ENCODE results near the gene ZKSCAN1. TPM values are rescaled to one million over a fixed set of nuclear protein-coding genes. Genes with fewer than 3 reads are reported as not detected.
"Not testable (repeated sequence)": the region's sequence is repeated elsewhere in the genome, so short reads cannot be mapped to it uniquely, and the experiment has no call there.

ZKSCAN1 gene
- total RNA-seq, 2 donors from 2014 or later, result 36.7 to 47.0 TPM

DNA sequence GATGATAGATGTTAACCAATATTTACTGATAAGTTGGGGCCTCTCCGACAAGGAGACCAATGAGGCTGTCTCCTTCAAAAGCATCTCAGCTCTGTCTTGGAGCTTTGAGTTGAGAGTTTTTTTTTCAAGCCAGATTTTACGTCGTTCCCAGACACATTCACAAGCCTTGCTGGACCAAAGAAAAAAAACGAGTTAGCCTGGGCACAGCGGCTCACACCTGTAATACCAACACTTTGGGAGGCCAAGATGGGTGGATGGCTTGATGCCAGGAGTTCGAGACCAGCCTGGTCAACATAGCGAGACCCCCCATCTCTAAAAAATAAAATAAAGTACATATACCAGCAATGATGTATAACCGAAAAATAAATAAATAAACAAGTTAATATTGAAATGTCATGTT, 20.6 kb upstream of the ZKSCAN1 start:
- intact Hi-C loops (cut with DNase I), result loop anchor here (5.0 to 10.0 kb wide), 5 partner anchors 50 to 140 kb away; partner anchors contain the start of genes GJC3 (in 1 of the 2), ZNF3 (in 1 of the 2) and ZSCAN21 (in 1 of the 2)
- DNase-seq (no peak), ATAC-seq (no peak)

DNA sequence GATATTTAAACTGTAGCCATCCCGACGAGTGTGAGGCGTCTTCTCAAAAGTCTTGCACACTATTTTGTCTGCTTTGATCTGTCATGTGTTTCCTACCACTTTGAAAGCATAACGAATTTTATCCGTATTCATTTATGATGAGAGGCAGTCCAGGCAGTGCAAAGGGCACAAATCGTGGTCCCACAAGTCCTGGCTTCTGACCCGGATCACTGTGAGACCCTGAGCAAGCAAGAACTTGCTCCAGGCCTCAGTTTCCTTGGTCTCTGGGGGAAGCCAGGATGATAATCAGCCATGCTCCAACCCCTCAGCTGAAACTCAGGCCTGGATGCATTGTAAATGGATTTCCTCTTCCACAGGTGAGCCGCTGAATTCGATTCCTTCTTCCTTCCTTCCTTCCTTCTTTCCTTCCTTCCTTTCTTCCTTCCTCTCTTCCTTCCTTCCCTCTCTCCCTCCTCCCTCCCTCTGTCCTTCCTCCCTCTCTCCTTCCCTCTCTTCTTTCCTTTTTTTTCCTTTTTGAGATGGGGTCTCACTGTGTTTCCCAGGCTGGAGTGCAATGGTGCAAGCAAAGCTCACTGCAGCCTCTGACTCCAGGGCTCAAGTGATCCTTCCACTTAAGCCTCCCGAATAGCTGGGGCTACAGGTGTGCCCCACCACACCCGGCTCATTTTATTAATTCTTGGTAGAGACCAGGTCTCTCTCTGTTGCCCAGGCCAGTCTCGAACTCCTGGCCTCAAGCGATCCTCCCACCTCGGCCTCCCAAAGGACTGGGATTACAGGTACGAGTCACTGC, 18.4 kb upstream of the ZKSCAN1 start:
- ATAC-seq (no peak), DNase-seq (no peak)
- intact Hi-C loops (cut with DNase I), result loop anchor here in 1 of 2 donors (10.0 kb wide), 2 partner anchors 48 to 138 kb away; partner anchors contain the start of gene ZSCAN21

DNA sequence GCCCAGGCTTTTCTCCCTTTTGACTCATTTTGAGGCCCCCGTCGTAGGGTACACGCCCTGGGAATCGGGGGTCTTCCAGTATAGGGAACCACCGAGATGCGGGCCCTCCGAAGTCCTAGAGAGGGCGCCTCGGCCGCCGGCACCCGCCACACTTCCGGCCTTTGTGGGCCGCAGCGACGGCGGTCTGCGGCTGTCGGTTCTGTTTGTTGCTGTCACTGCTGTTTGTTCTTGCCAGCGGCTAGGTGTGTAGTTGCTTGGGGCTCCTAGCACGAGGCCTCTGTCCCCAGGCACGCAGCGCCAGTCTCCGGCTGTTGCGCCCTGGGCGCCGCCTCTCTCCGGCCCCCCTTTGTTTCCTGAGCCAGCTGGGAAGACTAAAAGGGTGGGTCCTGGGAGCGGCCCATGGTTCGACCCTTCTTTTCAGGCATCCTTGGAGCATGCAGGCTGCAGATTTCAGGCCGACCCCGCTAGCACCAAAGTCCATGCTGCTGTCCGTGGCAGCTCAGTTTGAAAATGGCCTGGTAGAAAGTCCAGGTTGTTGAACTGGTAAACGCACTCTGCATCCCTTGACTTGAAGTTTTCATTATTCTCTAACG, 17.8 kb upstream of the ZKSCAN1 start:
- ATAC-seq, result peak; percentile 84 to 87
- peak; percentile 60 for DNase-seq
- intact Hi-C loops (cut with DNase I), result loop anchor here in 1 of 2 donors (10.0 kb wide), 2 partner anchors 47 to 137 kb away; partner anchors contain the start of gene ZSCAN21

DNA sequence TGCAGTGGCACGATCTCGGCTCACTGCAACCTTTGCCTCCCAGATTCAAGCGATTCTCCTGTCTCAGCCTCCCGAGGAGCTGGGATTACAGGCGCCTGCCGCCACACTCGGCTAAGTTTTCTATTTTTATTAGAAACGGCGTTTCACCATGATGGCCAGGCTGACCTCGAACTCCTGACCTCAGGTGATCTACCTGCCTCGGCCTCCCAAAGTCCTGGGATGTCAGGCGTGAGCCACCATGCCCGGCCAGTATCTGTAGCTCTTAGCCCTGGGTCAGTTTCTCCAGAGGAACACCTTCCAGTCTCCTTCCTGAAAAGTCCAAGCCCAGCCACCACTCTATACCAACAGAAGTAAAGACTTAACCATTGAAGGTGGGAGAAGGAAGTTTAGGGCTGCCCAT, 15.2 kb upstream of the ZKSCAN1 start:
- DNase-seq, result no peak
- no peak for ATAC-seq
- intact Hi-C loops (cut with DNase I), result no loop called here

DNA sequence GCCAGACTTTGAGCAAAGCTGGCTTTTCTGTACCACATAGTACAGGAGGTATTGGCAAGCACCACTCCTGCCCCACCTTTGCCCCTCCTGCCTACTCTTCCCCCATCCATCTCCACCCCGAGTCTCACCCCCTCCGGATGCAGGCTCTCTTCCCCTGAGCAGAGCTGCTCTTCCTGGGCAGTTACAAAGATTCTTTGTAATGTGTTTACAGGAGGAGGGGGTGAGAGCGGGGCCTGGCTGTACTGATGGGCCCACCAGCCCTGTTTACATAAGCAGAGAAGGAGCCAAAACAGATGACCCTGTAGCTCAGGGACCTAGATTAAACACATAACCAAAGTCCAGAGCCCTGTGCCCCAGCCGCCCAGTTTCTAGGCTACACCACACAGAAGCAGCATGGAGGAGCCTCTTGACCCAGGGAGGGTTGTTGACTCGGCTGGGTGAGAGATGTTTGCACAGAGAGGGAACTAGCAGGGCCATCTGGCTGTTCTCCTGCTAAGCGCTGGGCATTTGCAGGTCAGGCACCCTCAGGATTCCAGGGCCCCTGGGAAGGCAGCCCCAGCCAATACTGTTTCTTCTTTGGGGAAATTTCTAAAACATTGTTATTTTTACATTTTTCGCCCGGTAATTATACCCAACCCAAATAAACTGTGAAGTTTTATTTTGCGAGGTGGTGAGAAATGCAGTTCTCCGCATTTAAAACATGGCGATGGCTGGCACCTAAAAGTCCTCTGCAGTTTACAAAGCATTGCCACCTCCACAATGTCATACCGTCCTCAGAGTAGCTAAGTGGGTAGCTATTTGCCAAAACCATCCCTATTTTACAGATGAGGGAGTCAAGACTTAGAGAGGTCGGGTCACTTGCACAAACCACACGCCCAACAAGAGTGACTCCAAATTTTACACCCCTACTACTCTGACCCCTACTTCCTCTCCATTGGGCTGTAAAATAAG, 11.4 kb upstream of the ZKSCAN1 start:
- ATAC-seq (peak in 1 of 2 donors; percentile 15), DNase-seq (no peak)
- intact Hi-C loops (cut with DNase I), result no loop called here

DNA sequence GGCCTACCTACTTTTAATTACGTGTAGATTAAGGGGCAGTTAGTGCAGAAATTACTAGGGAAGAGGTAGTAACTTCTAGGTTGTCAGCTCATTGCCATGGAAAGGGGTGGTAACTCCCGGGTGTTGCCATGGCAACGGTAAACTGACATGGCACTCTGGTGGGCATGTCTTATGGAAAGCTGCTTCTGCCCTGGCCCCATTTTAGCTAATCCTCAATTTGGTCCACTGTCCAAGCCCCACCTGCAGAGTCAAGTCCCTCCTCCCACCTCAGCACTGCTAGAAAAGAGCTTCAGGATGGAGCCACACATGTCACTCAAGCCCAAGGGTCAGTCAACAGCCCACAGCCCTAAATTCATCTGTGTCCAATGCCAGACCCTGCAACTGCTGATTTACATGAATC, 7.5 kb upstream of the ZKSCAN1 start:
- ATAC-seq (no peak), DNase-seq (no peak)
- intact Hi-C loops (cut with DNase I), result no loop called here

DNA sequence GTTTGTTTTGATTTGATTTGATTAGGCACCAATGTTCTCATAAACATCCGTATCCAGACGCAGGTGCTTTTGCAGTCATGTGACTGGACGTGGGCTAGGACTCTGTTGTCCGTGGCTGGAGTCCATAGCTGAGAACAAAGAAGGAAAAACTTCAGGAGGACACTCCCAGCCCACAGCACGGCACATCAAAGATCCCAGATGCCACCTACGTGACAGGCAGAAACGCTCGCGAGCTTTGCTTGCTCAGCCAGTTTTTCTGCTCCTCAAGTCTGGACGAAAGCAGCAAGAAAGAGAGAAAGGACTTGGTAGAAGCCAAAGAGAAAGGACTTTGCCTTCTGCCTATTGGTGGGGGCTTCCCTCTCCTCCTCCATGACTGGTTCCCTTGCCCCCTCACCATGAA, 6.9 kb upstream of the ZKSCAN1 start:
- no peak for ATAC-seq
- intact Hi-C loops (cut with DNase I), result no loop called here
- no peak for DNase-seq

DNA sequence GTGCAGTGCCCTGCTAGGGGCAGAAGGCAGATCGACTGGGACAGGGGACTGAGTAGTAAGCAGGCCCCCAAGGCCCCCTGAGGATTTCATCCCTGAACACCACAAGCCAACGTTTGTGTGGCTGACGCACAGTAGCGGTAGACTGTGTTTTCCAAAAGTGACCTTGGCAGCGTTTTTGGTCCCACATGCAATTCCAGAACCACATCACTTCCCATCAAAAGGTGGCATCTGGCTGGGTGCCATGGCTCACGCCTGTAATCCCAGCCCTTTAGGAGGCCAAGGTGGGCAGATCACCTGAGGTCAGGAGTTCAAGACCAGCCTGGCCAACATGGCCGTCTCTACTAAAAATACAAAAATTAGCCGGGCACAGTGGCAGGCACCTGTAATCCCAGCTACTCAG, 5.4 kb upstream of the ZKSCAN1 start:
- ATAC-seq; intact Hi-C loops (cut with DNase I); DNase-seq: not testable (repeated sequence)

DNA sequence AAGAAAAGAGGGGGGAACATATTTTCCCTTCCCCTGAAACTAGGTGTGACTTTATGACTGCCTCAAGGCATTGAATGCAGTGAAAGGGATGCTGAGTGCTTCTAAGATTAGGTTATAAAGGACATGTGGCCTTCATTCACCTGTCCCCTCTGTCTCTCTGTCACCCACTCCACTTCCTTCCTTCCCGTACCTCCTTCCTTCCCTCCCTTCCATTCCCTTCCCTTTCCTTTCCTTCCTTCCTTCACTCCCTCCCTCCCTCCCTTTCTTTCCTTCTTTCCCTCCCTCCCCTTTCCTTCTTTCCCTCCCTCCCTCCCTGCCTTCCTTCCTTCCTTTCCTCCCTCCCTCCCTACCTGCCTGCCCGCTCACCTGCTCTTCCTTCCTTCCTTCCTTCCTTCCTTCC, 4.5 kb upstream of the ZKSCAN1 start:
- intact Hi-C loops (cut with DNase I), result no loop called here
- DNase-seq (no peak), ATAC-seq (no peak)

DNA sequence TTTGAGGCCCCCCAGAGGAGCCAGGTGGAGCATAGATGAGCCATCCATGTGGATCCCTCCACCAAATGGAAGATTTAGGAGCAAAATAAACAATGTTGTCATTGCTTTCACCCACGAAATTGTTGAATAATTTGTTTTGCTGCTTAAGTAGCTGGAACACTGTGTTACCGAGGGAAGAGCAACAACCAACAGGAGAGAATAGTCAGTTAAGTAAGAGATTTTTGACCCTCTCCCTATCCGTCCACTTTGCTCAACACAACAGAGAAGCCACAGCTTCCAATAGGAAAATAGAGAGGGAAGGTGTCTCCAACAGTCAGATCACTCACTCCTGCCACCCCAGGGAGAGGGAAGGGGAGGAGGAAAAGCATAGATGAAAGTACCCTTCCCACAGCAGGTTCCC, 3.9 kb upstream of the ZKSCAN1 start:
- ATAC-seq, result no peak
- intact Hi-C loops (cut with DNase I), result no loop called here
- DNase-seq, result no peak

DNA sequence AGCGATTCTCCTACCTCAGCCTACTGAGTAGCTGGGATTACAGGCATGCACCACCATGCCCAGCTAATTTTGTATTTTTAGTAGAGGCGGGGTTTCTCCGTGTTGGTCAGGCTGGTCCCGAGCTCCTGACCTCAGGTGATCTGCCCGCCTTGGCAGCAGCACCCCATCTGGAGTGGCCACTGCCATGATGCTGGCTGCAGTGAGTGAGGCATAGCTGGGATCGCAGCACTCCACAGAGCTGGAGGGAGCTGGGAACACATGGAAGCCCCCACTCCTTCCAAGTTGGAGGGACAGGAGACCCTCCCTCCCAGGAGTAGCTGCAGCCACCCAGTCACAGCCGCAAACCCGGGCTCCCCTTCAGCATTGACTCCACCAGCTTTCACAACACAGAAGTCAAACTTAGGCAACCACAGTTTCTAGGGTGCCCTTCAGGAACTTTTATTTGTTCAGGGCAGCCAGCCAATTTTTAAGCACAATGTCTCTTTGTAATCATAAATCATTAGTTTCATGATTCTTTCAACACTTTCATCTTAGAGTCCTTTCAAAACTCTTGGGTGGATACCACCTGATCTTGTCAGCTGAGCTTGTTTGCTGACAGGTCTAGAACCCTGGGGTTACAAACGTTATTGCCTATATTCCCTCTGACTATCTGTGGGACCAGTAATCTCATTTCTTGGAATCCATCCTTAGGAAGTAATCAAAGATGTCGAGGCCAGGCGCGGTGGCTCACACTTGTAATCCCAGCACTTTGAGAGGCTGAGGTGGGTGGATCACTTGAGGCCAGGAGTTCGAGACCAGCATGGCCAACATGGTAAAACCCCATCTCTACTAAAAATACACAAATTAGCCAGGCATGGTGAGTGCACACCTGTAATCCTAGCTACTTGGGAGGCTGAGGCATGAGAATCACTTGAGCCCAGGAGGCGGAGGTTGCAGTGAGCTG, 2.7 kb upstream of the ZKSCAN1 start:
- DNase-seq; intact Hi-C loops (cut with DNase I); ATAC-seq: not testable (repeated sequence)

DNA sequence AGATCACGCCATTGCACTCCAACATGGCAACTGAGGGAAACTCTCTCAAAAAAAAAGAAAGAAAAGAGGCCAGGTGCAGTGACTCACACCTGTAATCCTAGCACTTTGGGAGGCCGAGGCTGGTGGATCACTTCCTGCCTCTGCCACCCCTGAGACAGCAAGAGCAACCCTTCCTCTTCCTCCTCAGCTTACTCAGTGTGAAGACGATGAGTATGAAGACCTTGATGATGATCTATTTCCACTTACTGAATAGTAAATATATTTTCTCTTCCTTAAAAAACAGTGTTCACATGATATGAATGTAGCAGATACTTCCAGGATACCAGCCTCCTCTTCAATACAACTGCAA, 2.1 kb upstream of the ZKSCAN1 start:
- no peak for DNase-seq
- ATAC-seq, result no peak
- intact Hi-C loops (cut with DNase I), result no loop called here

DNA sequence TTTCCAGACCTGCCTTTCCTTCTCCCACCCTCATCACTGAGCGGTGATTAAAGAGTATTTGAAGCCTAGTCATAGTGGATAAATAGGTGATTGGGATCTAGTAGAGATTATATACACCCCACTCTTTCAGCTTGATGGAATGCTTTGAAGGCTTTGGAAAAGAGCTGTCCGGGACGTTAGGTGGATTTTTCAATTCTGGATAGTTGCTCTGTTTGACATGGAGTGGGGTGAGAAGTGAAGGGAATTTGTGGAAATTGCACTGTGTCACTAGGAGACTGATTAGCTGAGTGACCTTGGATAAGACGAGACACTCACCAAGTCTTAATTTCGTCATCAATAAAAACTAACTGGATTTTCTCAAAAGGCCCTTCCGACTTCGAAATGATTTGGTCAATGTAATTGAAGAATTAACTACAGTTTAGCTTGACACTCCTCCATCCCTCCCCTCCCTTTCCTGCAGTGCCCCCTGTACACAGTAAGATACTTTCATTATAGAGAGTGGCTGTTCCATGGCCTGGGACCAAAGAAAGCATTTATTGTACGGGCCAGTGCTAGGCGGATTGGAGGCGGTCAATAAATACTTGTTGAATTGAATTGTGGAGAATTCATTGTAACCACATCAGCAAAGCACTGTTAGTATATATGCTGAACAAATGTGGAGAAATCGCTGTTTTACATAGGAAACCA, 962 bp downstream of the ZKSCAN1 start:
- DNase-seq, result no peak
- peak in 1 of 2 donors; percentile 3 for ATAC-seq
- intact Hi-C loops (cut with DNase I), result loop anchor here in 1 of 2 donors (5.0 kb wide), 1 partner anchor 66 kb away; the partner anchor contains the start of gene ZNF3

DNA sequence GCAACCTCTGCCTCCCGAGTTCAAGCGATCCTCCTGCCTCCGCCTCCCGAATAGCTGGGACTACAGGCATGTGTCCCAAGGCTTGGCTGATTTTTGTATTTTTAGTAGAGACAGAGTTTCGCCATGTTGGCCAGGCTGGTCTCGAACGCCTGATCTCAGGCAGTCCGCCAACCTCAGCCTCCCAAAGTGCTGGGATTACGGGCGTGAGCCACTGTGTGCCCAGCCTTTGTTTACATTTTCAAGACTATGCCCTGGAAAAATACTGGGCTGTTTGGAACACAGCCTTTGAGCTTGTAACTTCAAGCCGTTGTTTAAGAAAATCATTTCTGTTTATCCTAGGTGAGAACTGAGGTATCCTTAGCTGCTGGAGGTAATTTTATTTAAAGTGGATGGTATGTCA, 1.9 kb downstream of the ZKSCAN1 start:
- intact Hi-C loops (cut with DNase I), result loop anchor here in 1 of 2 donors (5.0 kb wide), 1 partner anchor 65 kb away; the partner anchor contains the start of gene ZNF3
- no peak for DNase-seq
- no peak for ATAC-seq

DNA sequence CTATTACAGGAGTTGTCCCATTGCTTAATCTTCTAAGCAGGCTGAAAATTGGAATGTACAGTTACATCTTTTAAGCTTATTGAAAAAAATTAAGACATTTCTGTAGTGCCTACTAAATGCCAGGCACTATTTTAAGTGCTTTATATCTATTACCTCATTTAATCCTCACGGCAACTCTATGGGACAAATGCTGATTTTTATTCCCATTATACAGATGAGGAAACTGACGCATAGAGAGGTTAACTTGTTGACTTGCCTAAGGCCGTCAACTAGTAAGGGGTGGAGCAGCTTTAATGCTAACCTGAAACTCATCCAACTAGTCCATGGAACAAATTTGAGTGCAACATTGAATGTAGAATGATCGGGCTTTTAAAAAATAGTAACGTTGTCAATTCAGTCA, 2.5 kb downstream of the ZKSCAN1 start:
- intact Hi-C loops (cut with DNase I), result loop anchor here in 1 of 2 donors (5.0 kb wide), 1 partner anchor 64 kb away; the partner anchor contains the start of gene ZNF3
- no peak for DNase-seq
- no peak for ATAC-seq

DNA sequence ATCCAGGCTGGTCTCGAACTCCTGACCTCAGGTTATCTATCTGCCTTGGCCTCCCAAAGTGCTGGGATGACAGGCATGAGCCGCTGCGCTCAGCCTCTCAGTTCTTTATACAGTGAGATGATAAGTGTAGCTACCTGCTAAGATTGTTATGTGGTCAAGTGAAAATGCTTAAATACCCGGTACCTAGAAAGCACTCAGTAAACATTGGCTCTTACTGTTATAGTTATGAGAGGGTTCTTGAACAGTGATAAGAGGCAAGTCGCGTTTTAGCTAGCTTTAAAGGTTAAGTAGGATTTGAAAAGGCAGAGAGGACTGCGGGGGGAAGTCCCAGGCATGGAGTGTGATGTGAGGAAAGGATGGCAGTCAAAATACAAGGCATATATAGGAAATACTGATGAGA, 4.5 kb downstream of the ZKSCAN1 start:
- DNase-seq, result no peak
- no peak for ATAC-seq

DNA sequence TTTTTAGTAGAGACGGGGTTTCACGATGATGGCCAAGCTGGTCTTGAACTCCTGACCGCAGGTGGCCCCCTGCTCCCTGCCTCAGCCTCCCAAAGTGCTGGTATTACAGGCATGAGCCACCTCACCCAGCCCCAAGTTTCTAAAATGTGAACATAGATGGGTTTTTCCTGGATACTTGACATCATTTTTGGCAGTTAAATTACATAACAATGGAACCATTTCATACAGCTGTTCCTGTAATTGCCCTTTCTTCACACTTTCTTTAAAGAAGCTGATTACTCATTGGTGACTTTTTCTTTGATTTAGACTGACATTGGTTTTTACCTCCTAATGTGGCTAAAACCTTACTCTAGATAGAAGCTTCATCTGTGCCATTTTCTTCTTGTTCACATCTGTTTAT, 5.9 kb downstream of the ZKSCAN1 start:
- intact Hi-C loops (cut with DNase I), result no loop called here
- DNase-seq, result no peak
- no peak for ATAC-seq

More for the DNA sequence above, 4.5 kb downstream of the ZKSCAN1 start:
- intact Hi-C loops (cut with DNase I), result loop anchor here in 1 of 2 donors (5.0 kb wide), 1 partner anchor 62 kb away; the partner anchor contains the start of gene ZNF3

DNA sequence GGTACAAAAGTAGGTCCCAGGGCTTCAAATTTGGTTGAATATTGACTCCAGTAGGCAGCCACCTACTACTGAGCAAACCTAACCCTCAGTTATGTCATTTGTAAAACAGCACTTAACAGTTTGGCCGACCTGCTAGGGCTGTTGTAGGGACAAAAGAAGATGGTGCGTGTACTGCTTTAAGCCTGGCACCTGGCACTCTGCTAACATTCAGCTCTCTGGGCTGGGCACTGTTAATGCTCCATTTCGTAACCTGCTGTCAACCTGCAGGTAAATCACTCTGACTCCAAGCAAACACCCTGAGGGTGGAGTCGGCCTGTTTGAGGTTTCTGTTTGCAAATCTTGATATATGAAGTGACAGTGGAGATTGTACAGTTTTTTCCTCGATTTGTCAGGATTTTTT, 7.2 kb downstream of the ZKSCAN1 start:
- DNase-seq (no peak), ATAC-seq (no peak)
- intact Hi-C loops (cut with DNase I), result no loop called here

All from left cardiac atrium (tissue), 4 donors.